A673 (cell line): ENCODE measurements around the gene PRKG1.

Experiments
- EZH2 ChIP-seq: fragments of 200-600 bp; sonication (generic); IDR thresholded peaks from 2 replicates; pipeline ENCODE4 v1.6.1; 2017; ENCODE audit warnings: borderline replicate concordance, low read depth, mild to moderate bottlenecking, mixed read lengths, antibody characterized with exemption, low read length; ENCODE audit not compliant: poor library complexity, severe bottlenecking
- TF ChIP-seq, protein P1 (sequence below): fragments of 300-800, 200-600 bp; sonication (generic); conservative IDR thresholded peaks from 2 replicates; pipeline ENCODE4 v1.5.1; 2017; ENCODE audit warnings: low read depth, mild to moderate bottlenecking, antibody characterized with exemption, low read length, moderate library complexity, mixed read lengths

DNA sequence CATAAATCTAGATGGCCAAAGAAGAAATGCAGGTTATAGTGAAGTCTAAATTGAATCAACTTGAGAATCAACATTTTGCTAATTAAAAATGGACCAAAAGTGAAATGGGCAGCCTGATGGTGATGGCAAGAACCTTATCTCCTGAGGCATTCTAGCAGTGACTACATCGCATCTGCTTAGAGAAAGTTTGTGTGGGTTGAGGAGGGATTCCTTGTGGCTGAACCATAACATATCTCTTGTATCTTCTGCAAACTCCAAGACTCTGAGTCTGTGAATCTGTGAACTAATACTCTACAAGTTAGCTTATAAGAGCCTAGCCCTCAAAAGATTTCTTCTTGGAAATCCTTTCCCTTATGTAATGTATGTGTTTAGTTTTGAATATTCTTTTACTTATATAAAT lies 85.6 kb downstream of the PRKG1 start:
- TF ChIP-seq, protein P1, sequence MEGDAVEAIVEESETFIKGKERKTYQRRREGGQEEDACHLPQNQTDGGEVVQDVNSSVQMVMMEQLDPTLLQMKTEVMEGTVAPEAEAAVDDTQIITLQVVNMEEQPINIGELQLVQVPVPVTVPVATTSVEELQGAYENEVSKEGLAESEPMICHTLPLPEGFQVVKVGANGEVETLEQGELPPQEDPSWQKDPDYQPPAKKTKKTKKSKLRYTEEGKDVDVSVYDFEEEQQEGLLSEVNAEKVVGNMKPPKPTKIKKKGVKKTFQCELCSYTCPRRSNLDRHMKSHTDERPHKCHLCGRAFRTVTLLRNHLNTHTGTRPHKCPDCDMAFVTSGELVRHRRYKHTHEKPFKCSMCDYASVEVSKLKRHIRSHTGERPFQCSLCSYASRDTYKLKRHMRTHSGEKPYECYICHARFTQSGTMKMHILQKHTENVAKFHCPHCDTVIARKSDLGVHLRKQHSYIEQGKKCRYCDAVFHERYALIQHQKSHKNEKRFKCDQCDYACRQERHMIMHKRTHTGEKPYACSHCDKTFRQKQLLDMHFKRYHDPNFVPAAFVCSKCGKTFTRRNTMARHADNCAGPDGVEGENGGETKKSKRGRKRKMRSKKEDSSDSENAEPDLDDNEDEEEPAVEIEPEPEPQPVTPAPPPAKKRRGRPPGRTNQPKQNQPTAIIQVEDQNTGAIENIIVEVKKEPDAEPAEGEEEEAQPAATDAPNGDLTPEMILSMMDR, result no peak
- no peak for TF ChIP-seq EZH2
